ENCODE data around the gene ZC3HAV1.

DNA sequence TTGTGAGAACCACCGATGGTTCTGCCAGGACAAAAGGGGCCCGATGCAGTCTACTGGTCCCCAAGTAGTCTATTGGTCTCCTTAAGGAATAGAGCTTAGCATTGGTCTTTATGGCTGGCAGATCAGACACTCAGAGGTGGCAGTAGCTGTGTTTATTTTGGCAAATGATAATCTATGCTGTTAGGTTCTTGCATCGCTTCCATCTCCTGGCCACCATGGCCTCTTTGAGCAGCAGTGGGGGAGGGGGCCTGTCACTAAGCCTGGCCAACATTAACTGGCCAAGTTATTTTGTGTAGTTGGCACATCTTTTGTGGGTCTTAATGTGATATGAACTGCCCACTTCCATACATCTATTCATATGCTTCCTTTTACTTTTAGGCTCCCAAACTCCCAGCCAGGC is 4.5 kb upstream of the ZC3HAV1 start:
- TF ChIP-seq, protein P1, sequence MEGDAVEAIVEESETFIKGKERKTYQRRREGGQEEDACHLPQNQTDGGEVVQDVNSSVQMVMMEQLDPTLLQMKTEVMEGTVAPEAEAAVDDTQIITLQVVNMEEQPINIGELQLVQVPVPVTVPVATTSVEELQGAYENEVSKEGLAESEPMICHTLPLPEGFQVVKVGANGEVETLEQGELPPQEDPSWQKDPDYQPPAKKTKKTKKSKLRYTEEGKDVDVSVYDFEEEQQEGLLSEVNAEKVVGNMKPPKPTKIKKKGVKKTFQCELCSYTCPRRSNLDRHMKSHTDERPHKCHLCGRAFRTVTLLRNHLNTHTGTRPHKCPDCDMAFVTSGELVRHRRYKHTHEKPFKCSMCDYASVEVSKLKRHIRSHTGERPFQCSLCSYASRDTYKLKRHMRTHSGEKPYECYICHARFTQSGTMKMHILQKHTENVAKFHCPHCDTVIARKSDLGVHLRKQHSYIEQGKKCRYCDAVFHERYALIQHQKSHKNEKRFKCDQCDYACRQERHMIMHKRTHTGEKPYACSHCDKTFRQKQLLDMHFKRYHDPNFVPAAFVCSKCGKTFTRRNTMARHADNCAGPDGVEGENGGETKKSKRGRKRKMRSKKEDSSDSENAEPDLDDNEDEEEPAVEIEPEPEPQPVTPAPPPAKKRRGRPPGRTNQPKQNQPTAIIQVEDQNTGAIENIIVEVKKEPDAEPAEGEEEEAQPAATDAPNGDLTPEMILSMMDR (conservative IDR thresholded peaks at IDR 0.05; ENCODE audit: low read length): no peak
- TF ChIP-seq EZH2phosphoT487 (IDR thresholded peaks at IDR 0.05; ENCODE audit: borderline replicate concordance, low read depth, low read length): no peak

All from OCI-LY7 (cell line).